OCI-LY1 (cell line): ENCODE data around the gene BZW1.
"Not testable (repeated sequence)": the region's sequence is repeated elsewhere in the genome, so short reads cannot be mapped to it uniquely, and the experiment has no call there.

Experiments used
- H2AFZ ChIP-seq: fragments of 200-600 bp; sonication (generic), shearing (Covaris generic); 2 replicates; pipeline ENCODE4 v1.6.0; 2014; ENCODE audit warnings: antibody characterized with exemption, mild to moderate bottlenecking, low read length
- H3F3A ChIP-seq: fragments of 200-600 bp; sonication (generic), shearing (Covaris generic); 2 replicates; pipeline ENCODE4 v1.6.0; 2014; ENCODE audit warnings: mild to moderate bottlenecking, antibody characterized with exemption, low read length, moderate library complexity; ENCODE audit not compliant: insufficient read depth
- H3K27ac ChIP-seq: fragments of 200-600 bp; sonication (generic); 2 replicates; pipeline ENCODE4 v1.5.1; 2014; ENCODE audit warnings: low read length, mixed run types, mild to moderate bottlenecking, low read depth; ENCODE audit not compliant: poor library complexity, severe bottlenecking
- H3K27me3 ChIP-seq: fragments of 200-600 bp; sonication (generic); 2 replicates; pipeline ENCODE4 v1.6.0; 2014; ENCODE audit warnings: antibody characterized with exemption, mild to moderate bottlenecking, low read length, moderate library complexity; ENCODE audit not compliant: insufficient read depth
- H3K36me3 ChIP-seq: fragments of 200-600 bp; sonication (generic); 2 replicates; pipeline ENCODE4 v1.6.1; 2014; ENCODE audit warnings: mild to moderate bottlenecking, antibody characterized with exemption, low read length, moderate library complexity, mixed read lengths; ENCODE audit not compliant: insufficient read depth
- H3K4me1 ChIP-seq: fragments of 200-600 bp; sonication (generic); 2 replicates; pipeline ENCODE4 v1.5.1; 2014; ENCODE audit warnings: mild to moderate bottlenecking, low read length, moderate library complexity; ENCODE audit not compliant: insufficient read depth, severe bottlenecking
- H3K4me2 ChIP-seq: fragments of 200-600 bp; sonication (generic), shearing (Covaris generic); 2 replicates; pipeline ENCODE4 v1.6.1; 2014; ENCODE audit warnings: low read length
- H3K4me3 ChIP-seq: fragments of 200-600 bp; sonication (generic); 2 replicates; pipeline ENCODE4 v1.5.1; 2014; ENCODE audit warnings: low read length, low read depth, mild to moderate bottlenecking, mixed read lengths; ENCODE audit not compliant: poor library complexity, severe bottlenecking
- H3K79me2 ChIP-seq: fragments of 200-600 bp; shearing (Covaris generic); 2 replicates; pipeline ENCODE4 v1.6.1; 2016; ENCODE audit warnings: mixed run types, low read length, mixed read lengths; ENCODE audit not compliant: insufficient read depth
- H3K9ac ChIP-seq: fragments of 200-600 bp; sonication (generic), shearing (Covaris generic); 2 replicates; pipeline ENCODE4 v1.6.1; 2014; ENCODE audit warnings: mild to moderate bottlenecking, low read length, mixed read lengths
- H3K9me2 ChIP-seq: fragments of 200-600 bp; sonication (generic), shearing (Covaris generic); 2 replicates; pipeline ENCODE4 v1.6.1; 2014; ENCODE audit warnings: low read depth, mild to moderate bottlenecking, low read length, mixed read lengths
- H3K9me3 ChIP-seq: fragments of 200-600 bp; shearing (Covaris generic); 2 replicates; pipeline ENCODE4 v1.6.1; 2014; ENCODE audit warnings: low read length, mixed read lengths
- H4K20me1 ChIP-seq: fragments of 200-600 bp; sonication (generic), shearing (Covaris generic); 2 replicates; pipeline ENCODE4 v1.6.0; 2016; ENCODE audit warnings: mild to moderate bottlenecking, low read length; ENCODE audit not compliant: insufficient read depth
- CTCF ChIP-seq: fragments of 200-600 bp; sonication (generic), shearing (Covaris generic); IDR thresholded peaks from 2 replicates; pipeline ENCODE4 v1.5.1; 2017; ENCODE audit warnings: mild to moderate bottlenecking, antibody characterized with exemption, low read length, moderate library complexity, mixed read lengths
- EZH2 ChIP-seq: fragments of 200-600 bp; sonication (generic), shearing (Covaris generic); IDR thresholded peaks from 2 replicates; pipeline ENCODE4 v1.8.0; 2017; ENCODE audit warnings: borderline replicate concordance, mixed run types, mild to moderate bottlenecking, antibody characterized with exemption, low read length, moderate library complexity, mixed read lengths

BZW1 gene

GRCh38 chr2:200797242-200797770 is 14.4 kb upstream of the BZW1 start:
- Histone ChIP-seq H3K79me2 (no peaks in the 10 kb centered on the region), H3F3A (no peaks in the 10 kb centered on the region), H3K9me2 (no peaks in the 10 kb centered on the region), H4K20me1 (no peaks in the 10 kb centered on the region), H3K4me1 (no peaks in the 10 kb centered on the region), H2AFZ (no peak overlapping the region), H3K4me3 (no peak overlapping the region), H3K9ac (no peak overlapping the region), H3K27me3 (no peaks in the 10 kb centered on the region), H3K9me3 (no peaks in the 10 kb centered on the region), H3K36me3 (no peaks in the 10 kb centered on the region), H3K4me2 (no peak overlapping the region), H3K27ac (no peak overlapping the region)
- no peak for TF ChIP-seq CTCF
- no peak for TF ChIP-seq EZH2

GRCh38 chr2:200798514-200798913 is 13.2 kb upstream of the BZW1 start:
- no peak overlapping the region for H3K9ac ChIP-seq
- H3K4me1 ChIP-seq, result no peaks in the 10 kb centered on the region
- H3K27me3 ChIP-seq, result no peaks in the 10 kb centered on the region
- H2AFZ ChIP-seq, result no peak overlapping the region
- H3F3A ChIP-seq, result no peaks in the 10 kb centered on the region
- H3K4me2 ChIP-seq, result no peak overlapping the region
- no peak overlapping the region for H3K27ac ChIP-seq
- H3K36me3 ChIP-seq, result no peaks in the 10 kb centered on the region
- H3K79me2 ChIP-seq, result no peaks in the 10 kb centered on the region
- no peaks in the 10 kb centered on the region for H3K9me2 ChIP-seq
- TF ChIP-seq EZH2 (no peak), CTCF (no peak)
- no peak overlapping the region for H3K4me3 ChIP-seq
- no peaks in the 10 kb centered on the region for H3K9me3 ChIP-seq
- H4K20me1 ChIP-seq, result no peaks in the 10 kb centered on the region

GRCh38 chr2:200800458-200800857 is 11.3 kb upstream of the BZW1 start:
- Histone ChIP-seq H3K4me1 (no peaks in the 10 kb centered on the region), H3K27ac (no peak overlapping the region), H3K4me3 (no peak overlapping the region), H3K36me3 (no peaks in the 10 kb centered on the region), H3K79me2 (no peaks in the 10 kb centered on the region), H2AFZ (no peak overlapping the region), H3K27me3 (no peaks in the 10 kb centered on the region), H3K9ac (no peak overlapping the region), H3K9me3 (no peaks in the 10 kb centered on the region), H4K20me1 (no peaks in the 10 kb centered on the region), H3F3A (no peaks in the 10 kb centered on the region), H3K4me2 (no peak overlapping the region), H3K9me2 (no peaks in the 10 kb centered on the region)
- no peak for TF ChIP-seq CTCF
- TF ChIP-seq EZH2, result no peak

- not testable (repeated sequence) for H3K9me3 ChIP-seq, H3K4me3 ChIP-seq, H3K9me2 ChIP-seq, H2AFZ ChIP-seq, H3K36me3 ChIP-seq, H3K79me2 ChIP-seq, H3K27me3 ChIP-seq, H3K9ac ChIP-seq, H3K4me1 ChIP-seq, H3K27ac ChIP-seq, H3K4me2 ChIP-seq, H4K20me1 ChIP-seq, H3F3A ChIP-seq
Observed at GRCh38 chr2:200801431-200801830, 10.3 kb upstream of the BZW1 start.
